ENCODE data around the gene SMIM41.

SMIM41 gene

DNA sequence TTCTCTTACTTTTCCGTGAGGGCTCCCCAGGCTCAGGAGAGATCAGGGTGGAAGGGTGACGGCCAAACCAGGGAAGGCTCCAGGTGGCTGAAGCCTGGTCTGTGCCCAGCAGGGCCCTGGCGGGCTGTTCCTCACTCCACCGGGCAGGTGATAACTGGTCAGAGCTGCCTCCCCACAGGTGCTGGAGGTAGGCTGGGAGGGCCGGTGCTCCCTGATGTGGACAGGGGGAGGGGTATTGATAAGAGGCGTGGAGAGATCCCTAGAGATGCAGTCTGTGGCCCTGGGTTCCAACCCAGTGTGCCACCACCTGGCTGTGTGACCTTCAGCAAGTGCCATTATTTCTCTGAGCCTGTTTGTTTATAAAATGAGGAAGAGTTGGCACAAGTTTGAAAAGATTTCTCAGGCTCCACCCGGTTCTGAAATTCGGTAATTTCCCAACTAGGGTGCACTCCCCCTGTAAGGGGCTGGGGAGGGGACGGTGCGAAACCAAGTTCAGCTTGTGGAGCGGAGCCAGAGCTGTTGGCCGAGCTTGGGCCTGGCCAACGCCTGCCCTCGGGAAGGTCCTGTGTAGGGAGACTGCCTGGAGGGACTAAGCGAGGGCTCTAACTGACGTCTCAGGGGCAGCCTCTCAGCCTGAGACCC lies 29.3 kb upstream of the SMIM41 start:
- TF ChIP-seq, protein P1, sequence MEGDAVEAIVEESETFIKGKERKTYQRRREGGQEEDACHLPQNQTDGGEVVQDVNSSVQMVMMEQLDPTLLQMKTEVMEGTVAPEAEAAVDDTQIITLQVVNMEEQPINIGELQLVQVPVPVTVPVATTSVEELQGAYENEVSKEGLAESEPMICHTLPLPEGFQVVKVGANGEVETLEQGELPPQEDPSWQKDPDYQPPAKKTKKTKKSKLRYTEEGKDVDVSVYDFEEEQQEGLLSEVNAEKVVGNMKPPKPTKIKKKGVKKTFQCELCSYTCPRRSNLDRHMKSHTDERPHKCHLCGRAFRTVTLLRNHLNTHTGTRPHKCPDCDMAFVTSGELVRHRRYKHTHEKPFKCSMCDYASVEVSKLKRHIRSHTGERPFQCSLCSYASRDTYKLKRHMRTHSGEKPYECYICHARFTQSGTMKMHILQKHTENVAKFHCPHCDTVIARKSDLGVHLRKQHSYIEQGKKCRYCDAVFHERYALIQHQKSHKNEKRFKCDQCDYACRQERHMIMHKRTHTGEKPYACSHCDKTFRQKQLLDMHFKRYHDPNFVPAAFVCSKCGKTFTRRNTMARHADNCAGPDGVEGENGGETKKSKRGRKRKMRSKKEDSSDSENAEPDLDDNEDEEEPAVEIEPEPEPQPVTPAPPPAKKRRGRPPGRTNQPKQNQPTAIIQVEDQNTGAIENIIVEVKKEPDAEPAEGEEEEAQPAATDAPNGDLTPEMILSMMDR (IDR thresholded peaks at IDR 0.05; ENCODE audit: low read depth, low read length): no peak
- peak; percentile 31 for DNase-seq (ENCODE audit: low read depth, low spot score)
- in situ Hi-C loops (cut with HindIII; ENCODE audit: low sequenced_read_pairs): no loop called here
- H3K4me3 ChIP-seq (ENCODE audit: low read depth, low read length): peak overlapping the region; percentile 62

DNA sequence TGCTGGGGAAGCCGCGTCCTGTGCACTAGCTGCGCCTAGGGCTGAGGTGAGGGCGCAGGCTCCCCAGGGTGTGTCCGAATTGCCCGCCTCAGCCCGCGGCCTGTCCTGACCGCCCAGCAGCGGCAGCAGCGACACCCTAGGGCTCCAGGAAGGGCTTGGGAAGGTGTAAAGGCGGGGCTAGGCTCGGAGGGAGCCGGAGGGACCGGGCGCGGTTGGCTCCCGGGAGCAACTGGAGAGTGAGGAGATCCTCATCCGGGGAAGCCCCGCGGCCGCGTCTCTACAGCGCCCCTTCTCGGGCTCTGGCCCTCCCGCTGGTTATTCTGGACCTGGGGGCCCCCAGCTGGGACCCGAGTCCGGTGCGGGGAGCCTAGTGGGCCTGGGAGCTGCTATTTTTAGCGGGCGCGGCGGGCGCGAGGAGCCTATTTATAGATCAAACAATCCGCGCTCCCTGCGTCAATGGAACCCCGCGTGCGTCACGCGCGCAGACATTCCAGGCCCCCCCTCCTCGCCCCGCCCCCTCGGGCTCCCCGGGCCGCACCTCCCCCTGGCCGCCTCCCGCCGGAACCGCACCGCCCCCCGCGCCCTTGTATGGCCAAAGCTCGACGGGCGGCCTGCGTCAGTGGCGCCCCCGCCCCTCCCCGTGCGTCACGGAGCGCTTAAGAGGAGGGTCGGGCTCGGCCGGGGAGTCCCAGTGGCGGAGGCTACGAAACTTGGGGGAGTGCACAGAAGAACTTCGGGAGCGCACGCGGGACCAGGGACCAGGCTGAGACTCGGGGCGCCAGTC lies 28.6 kb upstream of the SMIM41 start, which contains the start of gene NR4A1:
Gene NR4A1 (plus strand): TSS at position 685 of the 784 bp plus-strand sequence. CDS start 2,887 bp downstream, outside the sequence.
- H3K4me3 ChIP-seq (ENCODE audit: low read depth, low read length): peak within 1 kb of the TSS; percentile 76
- TF ChIP-seq, protein P1 (IDR thresholded peaks at IDR 0.05; ENCODE audit: low read depth, low read length): peak; percentile 18
- in situ Hi-C loops (cut with HindIII; ENCODE audit: low sequenced_read_pairs): no loop called here
- DNase-seq (ENCODE audit: low read depth, low spot score): peak; percentile 98

DNA sequence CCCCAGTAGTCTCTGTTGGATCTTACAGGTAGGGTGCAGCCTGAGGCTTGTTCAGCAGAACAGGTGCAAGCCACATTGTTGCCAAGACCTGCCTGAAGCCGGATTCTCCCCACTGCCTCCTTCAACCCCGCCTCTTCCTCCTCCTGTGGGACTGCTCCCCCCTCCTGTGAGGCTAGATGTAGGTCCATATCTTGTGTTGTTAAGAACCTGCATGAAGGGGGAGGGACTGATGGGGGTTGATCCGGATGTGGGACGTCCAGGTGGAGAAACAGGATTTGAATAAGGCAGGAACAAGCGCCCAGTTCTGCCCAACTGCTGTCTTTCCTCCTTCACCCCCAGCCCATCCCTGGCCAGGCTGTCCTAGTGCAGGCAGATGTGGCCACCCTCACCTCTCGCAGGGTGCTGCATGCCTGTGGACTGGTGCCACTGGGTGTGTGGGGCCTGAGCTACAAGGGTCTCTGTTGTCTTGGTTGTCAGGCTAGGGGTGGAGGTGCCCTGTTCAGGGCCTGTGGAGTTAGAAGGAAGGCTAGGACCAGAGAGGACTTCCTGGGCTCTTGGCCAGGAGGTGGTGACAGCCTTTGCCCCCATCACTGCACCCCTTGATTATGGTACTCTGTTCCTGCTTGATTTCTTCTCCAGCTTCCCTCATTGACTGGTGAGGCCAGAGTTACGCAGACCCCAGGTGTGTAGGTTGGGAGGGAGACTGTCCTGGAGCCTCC lies 26.9 kb upstream of the SMIM41 start:
- peak overlapping the region; percentile 76 for H3K4me3 ChIP-seq (ENCODE audit: low read depth, low read length)
- TF ChIP-seq, protein P1 (IDR thresholded peaks at IDR 0.05; ENCODE audit: low read depth, low read length): no peak
- in situ Hi-C loops (cut with HindIII; ENCODE audit: low sequenced_read_pairs): no loop called here
- no peak for DNase-seq (ENCODE audit: low read depth, low spot score)

DNA sequence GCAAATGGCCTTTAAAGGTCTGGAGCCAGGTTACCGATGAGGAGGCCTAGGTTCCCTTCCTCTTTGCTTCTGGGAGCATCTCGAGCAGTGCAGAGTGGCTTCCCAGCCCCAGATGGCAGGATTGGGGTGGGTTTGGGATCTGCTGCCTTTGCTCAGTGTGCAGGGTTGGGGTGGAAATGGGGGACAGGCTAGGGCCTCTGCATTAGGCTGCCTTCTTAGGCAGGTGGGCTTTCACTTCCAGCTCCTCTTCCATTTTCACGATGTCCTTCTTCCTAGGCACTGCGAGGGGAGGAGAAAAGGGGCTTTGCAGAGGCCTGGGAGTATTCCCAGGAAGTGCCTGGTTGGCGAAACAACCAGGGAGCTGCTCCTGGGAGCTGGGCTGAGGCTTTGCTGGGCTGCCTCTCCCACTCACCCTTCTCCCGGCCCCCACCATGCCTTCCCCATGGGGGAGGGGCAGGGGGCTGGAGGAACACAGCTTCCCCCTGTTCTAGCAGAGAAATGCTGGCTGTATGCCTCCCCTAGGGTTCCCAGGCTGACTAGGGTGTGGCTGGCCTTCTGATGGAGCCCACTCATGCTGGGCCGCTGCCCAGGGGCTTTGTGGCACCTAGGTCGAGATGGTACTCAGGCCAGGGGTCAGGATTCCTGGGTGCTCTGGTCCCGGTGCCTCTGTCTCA lies 25.8 kb upstream of the SMIM41 start:
- no peak for DNase-seq (ENCODE audit: low read depth, low spot score)
- in situ Hi-C loops (cut with HindIII; ENCODE audit: low sequenced_read_pairs): no loop called here
- H3K4me3 ChIP-seq (ENCODE audit: low read depth, low read length): no peak overlapping the region
- TF ChIP-seq, protein P1 (IDR thresholded peaks at IDR 0.05; ENCODE audit: low read depth, low read length): no peak

DNA sequence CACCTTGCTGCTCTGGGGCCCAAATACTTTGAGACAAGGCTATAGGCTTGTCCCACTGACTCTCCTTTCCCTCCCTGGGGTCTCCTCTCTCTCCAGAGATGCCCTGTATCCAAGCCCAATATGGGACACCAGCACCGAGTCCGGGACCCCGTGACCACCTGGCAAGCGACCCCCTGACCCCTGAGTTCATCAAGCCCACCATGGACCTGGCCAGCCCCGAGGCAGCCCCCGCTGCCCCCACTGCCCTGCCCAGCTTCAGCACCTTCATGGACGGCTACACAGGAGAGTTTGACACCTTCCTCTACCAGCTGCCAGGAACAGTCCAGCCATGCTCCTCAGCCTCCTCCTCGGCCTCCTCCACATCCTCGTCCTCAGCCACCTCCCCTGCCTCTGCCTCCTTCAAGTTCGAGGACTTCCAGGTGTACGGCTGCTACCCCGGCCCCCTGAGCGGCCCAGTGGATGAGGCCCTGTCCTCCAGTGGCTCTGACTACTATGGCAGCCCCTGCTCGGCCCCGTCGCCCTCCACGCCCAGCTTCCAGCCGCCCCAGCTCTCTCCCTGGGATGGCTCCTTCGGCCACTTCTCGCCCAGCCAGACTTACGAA lies 25.2 kb upstream of the SMIM41 start:
- in situ Hi-C loops (cut with HindIII; ENCODE audit: low sequenced_read_pairs): no loop called here
- TF ChIP-seq, protein P1 (IDR thresholded peaks at IDR 0.05; ENCODE audit: low read depth, low read length): no peak
- H3K4me3 ChIP-seq (ENCODE audit: low read depth, low read length): no peak overlapping the region
- DNase-seq (ENCODE audit: low read depth, low spot score): no peak

Measured in astrocyte of the spinal cord (primary cell).